Thoracic aorta (tissue), 2 donors: ENCODE data around the gene PABPN1L. TPM values are rescaled to one million over a fixed set of nuclear protein-coding genes. Genes with fewer than 3 reads are reported as not detected.

Source experiments
- ATAC-seq: fragments of 150-250 bp; one replicate; pipeline ENCODE4 v1.8.0; 2017; ENCODE audit warnings: low read depth; ENCODE audit not compliant: insufficient number of reproducible peaks, low FRiP score
- DNase-seq: peaks from one replicate; pipeline ENCODE4 v3.0.0-alpha.2; 2020; ENCODE audit warnings: low spot score
- H3K27ac ChIP-seq, 2 donors: fragments of 200-600 bp; sonication (generic); 1 replicate in 1 of 2; 2 replicates in 1 of 2; pipeline ENCODE4 v1.5.1; 2016; ENCODE audit warnings: mild to moderate bottlenecking in 2 of 2, moderate library complexity in 2 of 2
- H3K27me3 ChIP-seq: fragments of 200-600 bp; sonication (generic); replicated peaks from 2 replicates; pipeline ENCODE4 v1.6.0; 2016; ENCODE audit warnings: mild to moderate bottlenecking; ENCODE audit not compliant: insufficient read depth
- H3K36me3 ChIP-seq: fragments of 200-600 bp; sonication (generic); one replicate; pipeline ENCODE4 v1.5.1; 2016
- H3K4me1 ChIP-seq, 2 donors: fragments of 200-600 bp; sonication (generic); 1 replicate in 1 of 2; 2 replicates in 1 of 2; pipeline versions ENCODE4 v1.5.1 to v1.6.0; 2016; ENCODE audit warnings: low read depth in 2 of 2, mild to moderate bottlenecking in 1 of 2; ENCODE audit not compliant: control insufficient read depth in 1 of 2
- H3K4me3 ChIP-seq: fragments of 200-600 bp; sonication (generic); 2 replicates; pipeline ENCODE4 v1.5.1; 2016; ENCODE audit warnings: mild to moderate bottlenecking
- H3K9me3 ChIP-seq: fragments of 200-600 bp; sonication (generic); 2 replicates; pipeline ENCODE4 v1.5.1; 2016
- total RNA-seq, 2 donors: library from RNA; depleted of rRNA; stranded (reverse); fragments of >200 nt; gene quantifications; one replicate each; pipeline versions ENCODE4 v1.1.0 to v1.2.3, GENCODE V29; 2016
- TF ChIP-seq, protein P1 (sequence below): fragments of 200-600 bp; sonication (generic); IDR thresholded peaks from one replicate; pipeline ENCODE4 v1.5.1; 2019; ENCODE audit warnings: antibody characterized with exemption

PABPN1L gene
- total RNA-seq, 2 donors from 2014 or later = not detected

- Histone ChIP-seq H3K27ac (no peak overlapping the region), H3K4me3 (no peak overlapping the region), H3K36me3 (no peaks in the 10 kb centered on the region), H3K27me3 (no peaks in the 10 kb centered on the region), H3K4me1 (no peaks in the 10 kb centered on the region), H3K9me3 (no peaks in the 10 kb centered on the region)
- ATAC-seq (no peak), DNase-seq (no peak)
- TF ChIP-seq, protein P1, sequence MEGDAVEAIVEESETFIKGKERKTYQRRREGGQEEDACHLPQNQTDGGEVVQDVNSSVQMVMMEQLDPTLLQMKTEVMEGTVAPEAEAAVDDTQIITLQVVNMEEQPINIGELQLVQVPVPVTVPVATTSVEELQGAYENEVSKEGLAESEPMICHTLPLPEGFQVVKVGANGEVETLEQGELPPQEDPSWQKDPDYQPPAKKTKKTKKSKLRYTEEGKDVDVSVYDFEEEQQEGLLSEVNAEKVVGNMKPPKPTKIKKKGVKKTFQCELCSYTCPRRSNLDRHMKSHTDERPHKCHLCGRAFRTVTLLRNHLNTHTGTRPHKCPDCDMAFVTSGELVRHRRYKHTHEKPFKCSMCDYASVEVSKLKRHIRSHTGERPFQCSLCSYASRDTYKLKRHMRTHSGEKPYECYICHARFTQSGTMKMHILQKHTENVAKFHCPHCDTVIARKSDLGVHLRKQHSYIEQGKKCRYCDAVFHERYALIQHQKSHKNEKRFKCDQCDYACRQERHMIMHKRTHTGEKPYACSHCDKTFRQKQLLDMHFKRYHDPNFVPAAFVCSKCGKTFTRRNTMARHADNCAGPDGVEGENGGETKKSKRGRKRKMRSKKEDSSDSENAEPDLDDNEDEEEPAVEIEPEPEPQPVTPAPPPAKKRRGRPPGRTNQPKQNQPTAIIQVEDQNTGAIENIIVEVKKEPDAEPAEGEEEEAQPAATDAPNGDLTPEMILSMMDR = no peak
These were observed 18.3 kb upstream of the PABPN1L start for GRCh38 chr16:88884569-88885271.

- H3K4me1 ChIP-seq = no peaks in the 10 kb centered on the region
- ATAC-seq = no peak
- no peaks in the 10 kb centered on the region for H3K36me3 ChIP-seq
- H3K27me3 ChIP-seq = no peaks in the 10 kb centered on the region
- H3K4me3 ChIP-seq = no peak overlapping the region
- no peak overlapping the region for H3K27ac ChIP-seq
- TF ChIP-seq, protein P1 = no peak
- H3K9me3 ChIP-seq = no peaks in the 10 kb centered on the region
- DNase-seq = no peak
These were observed 17.5 kb upstream of the PABPN1L start for GRCh38 chr16:88883946-88884345.

GRCh38 chr16:88883117-88883895 is 16.8 kb upstream of the PABPN1L start:
- Histone ChIP-seq H3K27me3 (no peaks in the 10 kb centered on the region), H3K36me3 (no peaks in the 10 kb centered on the region), H3K4me1 (no peaks in the 10 kb centered on the region), H3K27ac (no peak overlapping the region), H3K9me3 (no peaks in the 10 kb centered on the region), H3K4me3 (no peak overlapping the region)
- ATAC-seq = no peak
- TF ChIP-seq, protein P1 = no peak
- no peak for DNase-seq

- DNase-seq (no peak), ATAC-seq (no peak)
- Histone ChIP-seq H3K27me3 (no peaks in the 10 kb centered on the region), H3K9me3 (no peaks in the 10 kb centered on the region), H3K36me3 (no peaks in the 10 kb centered on the region), H3K4me3 (no peak overlapping the region), H3K4me1 (no peaks in the 10 kb centered on the region), H3K27ac (no peak overlapping the region)
- TF ChIP-seq, protein P1 = no peak
These were observed 16.0 kb upstream of the PABPN1L start for GRCh38 chr16:88882358-88883030.
